Measurements from ENCODE around the gene PARD3B. TPM values are rescaled to one million over a fixed set of nuclear protein-coding genes. Genes with fewer than 3 reads are reported as not detected.

The PARD3B gene
- total RNA-seq, 1 donor from 2014 or later: not detected

GRCh38 chr2:204950695-204951346 lies 405.5 kb downstream of the PARD3B start:
- TF ChIP-seq CTCF (IDR thresholded peaks at IDR 0.05): no peak
- ChIA-PET CTCF (no interaction called here), POLR2A (no interaction called here)
- Mint-ChIP-seq H3K36me3 (ENCODE audit: low read depth) (no peaks in the 10 kb centered on the region), H3K4me1 (no peaks in the 10 kb centered on the region), H3K4me3 (no peak overlapping the region), H3K27me3 (no peaks in the 10 kb centered on the region), H3K9me3 (peaks cover 2% of the 10 kb centered on the region), H3K27ac (no peak overlapping the region)
- intact Hi-C loops (cut with micrococcal nuclease): no loop called here
- ATAC-seq (ENCODE audit: low read depth) (no peak), DNase-seq (no peak)

GRCh38 chr2:204958371-204958770 lies 413.1 kb downstream of the PARD3B start:
- ChIA-PET CTCF (no interaction called here), POLR2A (no interaction called here)
- ATAC-seq (ENCODE audit: low read depth) (no peak), DNase-seq (no peak)
- Mint-ChIP-seq H3K27me3 (no peaks in the 10 kb centered on the region), H3K4me3 (no peak overlapping the region), H3K9me3 (no peaks in the 10 kb centered on the region), H3K4me1 (no peaks in the 10 kb centered on the region), H3K27ac (no peak overlapping the region), H3K36me3 (ENCODE audit: low read depth) (no peaks in the 10 kb centered on the region)
- intact Hi-C loops (cut with micrococcal nuclease): no loop called here
- no peak for TF ChIP-seq CTCF (IDR thresholded peaks at IDR 0.05)

GRCh38 chr2:204964414-204964813 lies 419.1 kb downstream of the PARD3B start:
- ChIA-PET CTCF (no interaction called here), POLR2A (no interaction called here)
- Mint-ChIP-seq H3K36me3 (ENCODE audit: low read depth) (no peaks in the 10 kb centered on the region), H3K9me3 (no peaks in the 10 kb centered on the region), H3K27me3 (no peaks in the 10 kb centered on the region), H3K4me1 (peaks cover 9% of the 10 kb centered on the region), H3K4me3 (no peak overlapping the region), H3K27ac (no peak overlapping the region)
- no peak for ATAC-seq (ENCODE audit: low read depth)
- intact Hi-C loops (cut with micrococcal nuclease): no loop called here
- no peak for DNase-seq
- no peak for TF ChIP-seq CTCF (IDR thresholded peaks at IDR 0.05)

- no peaks in the 10 kb centered on the region for H3K9me3 Mint-ChIP-seq
- H3K36me3 Mint-ChIP-seq (ENCODE audit: low read depth): no peaks in the 10 kb centered on the region
- no peak for TF ChIP-seq CTCF (IDR thresholded peaks at IDR 0.05)
- no peaks in the 10 kb centered on the region for H3K27me3 Mint-ChIP-seq
- no peak overlapping the region for H3K4me3 Mint-ChIP-seq
- no peak overlapping the region for H3K27ac Mint-ChIP-seq
- CTCF ChIA-PET: no interaction called here
- peaks cover 9% of the 10 kb centered on the region for H3K4me1 Mint-ChIP-seq
- POLR2A ChIA-PET: no interaction called here
- no peak for DNase-seq
- no peak for ATAC-seq (ENCODE audit: low read depth)
- intact Hi-C loops (cut with micrococcal nuclease): no loop called here
These were observed 421.0 kb downstream of the PARD3B start for GRCh38 chr2:204966245-204966644.

GRCh38 chr2:204967199-204967960 lies 422.1 kb downstream of the PARD3B start:
- Mint-ChIP-seq H3K4me1 (peaks cover 9% of the 10 kb centered on the region), H3K9me3 (no peaks in the 10 kb centered on the region), H3K27ac (no peak overlapping the region), H3K27me3 (no peaks in the 10 kb centered on the region), H3K4me3 (no peak overlapping the region), H3K36me3 (ENCODE audit: low read depth) (no peaks in the 10 kb centered on the region)
- ATAC-seq (ENCODE audit: low read depth) (no peak), DNase-seq (no peak)
- ChIA-PET POLR2A (no interaction called here), CTCF (no interaction called here)
- intact Hi-C loops (cut with micrococcal nuclease): no loop called here
- no peak for TF ChIP-seq CTCF (IDR thresholded peaks at IDR 0.05)

All from activated B cell treated with CpG ODN at 0.5 μM for 24 hours (primary cell).